ENCODE measurements around the gene ADAMTS6.
A peak's percentile ranks its signal among the peaks of the same experiment; 100 is the strongest.

ADAMTS6 gene

DNA sequence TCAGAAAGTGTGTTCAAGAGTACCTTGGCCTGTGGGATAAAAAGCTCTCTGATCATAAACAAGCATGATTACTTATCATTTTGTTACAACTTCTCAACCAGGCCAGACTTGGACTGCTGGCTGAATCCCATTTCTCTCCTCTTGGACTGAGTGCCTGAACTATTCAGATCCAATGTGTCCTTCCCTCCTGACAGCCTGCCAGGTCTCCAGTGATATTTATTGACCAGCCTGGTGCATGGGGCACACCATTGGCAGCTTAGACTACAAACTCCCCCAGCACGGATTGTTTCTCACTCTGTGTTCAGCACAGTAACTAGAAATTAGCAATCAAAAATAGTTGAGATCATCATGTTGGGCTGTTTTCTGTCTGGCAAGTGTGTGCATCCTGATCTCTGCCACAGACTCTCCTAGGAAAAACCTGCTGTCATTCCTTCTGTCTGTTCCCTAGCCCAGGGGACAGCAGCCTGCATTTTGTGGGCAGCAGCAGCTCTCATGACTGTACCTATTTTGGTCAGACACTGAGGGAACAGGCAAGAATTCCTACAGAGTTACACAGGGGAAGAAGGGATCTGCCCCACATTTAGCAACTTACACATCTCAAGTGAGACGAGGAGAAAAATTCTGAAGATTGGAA, 348.1 kb downstream of the ADAMTS6 start:
- no peak for DNase-seq

GRCh38 chr5:65132386-65132785, 349.3 kb downstream of the ADAMTS6 start:
- no peak for DNase-seq

DNA sequence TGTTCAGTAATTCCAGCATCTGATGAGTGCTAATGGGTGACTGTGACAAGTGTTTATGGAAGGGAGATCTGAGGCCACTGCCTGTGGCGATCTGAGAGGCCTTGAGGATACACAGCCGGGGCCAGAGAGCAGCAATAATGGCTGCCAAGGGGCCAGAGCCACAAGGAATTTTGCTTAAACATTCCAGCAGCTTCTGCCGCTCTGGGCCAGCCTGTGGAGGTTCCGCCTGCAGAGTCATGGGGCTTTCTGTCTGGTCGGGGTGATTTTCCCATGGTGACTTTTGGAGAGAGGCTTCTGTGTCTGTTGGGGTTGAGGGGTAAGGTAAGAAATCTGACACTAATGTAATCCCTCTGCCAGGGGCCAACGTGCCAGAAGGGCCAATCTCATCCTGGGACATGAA, 353.5 kb downstream of the ADAMTS6 start:
- no peak for DNase-seq

DNA sequence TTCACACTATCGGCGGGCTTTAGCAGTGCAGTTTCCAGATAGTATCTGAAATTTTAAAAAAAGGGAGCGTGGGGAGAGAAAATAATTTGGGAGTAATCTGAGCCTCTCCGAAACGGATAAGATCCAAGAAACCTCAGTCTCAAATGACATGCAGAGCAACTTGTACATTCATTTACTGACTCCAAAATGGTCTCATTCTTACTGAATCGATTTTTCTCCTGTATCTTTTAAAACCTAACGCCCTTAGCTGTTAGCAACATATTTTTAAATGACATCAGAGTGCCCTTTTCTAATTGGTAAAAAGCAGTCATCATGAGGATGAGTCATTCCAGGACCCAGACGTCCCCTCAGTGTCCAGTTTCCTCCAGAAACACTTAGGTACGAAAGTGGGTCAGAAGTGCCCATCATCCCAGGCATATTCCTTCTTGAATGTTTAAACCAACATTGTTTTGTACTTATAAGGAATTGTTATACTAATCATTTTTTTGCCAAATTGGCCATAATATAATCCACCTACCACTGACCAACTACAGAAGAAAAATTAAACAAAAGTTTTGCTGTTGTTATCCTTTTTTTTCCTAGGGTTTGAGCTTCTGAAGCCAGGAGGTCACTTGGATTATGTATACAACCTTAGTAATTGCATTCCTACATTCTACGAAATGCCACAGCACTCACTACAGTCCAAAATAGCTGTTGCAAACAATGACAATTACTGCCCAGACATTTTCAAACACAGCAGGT, 354.4 kb downstream of the ADAMTS6 start:
- DNase-seq: no peak

DNA sequence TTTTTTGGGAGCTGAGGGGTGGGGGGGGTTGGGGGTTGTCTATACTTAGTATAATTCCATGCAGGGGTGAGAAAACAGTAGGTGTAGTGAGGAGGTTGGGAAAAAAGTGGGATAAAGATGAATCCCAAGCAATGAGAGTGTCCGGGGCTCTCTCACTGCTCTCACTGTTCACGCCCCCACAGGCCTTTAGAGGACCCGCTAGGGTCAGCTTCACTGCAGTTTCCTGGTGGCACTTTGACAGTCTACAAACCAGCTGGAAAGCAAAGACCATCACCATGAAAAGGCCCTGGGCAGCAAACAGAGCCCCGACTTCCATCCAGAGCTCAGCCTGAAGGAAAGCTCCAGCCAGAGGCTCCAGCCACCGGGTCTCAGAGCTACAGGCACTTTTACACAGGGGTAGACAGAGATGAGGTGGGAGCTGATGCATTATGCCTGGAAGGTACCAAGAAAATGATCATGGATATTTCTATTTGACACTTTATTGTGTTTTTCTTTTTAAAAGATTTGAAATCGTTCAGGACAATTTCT, 355.1 kb downstream of the ADAMTS6 start:
- DNase-seq: no peak

DNA sequence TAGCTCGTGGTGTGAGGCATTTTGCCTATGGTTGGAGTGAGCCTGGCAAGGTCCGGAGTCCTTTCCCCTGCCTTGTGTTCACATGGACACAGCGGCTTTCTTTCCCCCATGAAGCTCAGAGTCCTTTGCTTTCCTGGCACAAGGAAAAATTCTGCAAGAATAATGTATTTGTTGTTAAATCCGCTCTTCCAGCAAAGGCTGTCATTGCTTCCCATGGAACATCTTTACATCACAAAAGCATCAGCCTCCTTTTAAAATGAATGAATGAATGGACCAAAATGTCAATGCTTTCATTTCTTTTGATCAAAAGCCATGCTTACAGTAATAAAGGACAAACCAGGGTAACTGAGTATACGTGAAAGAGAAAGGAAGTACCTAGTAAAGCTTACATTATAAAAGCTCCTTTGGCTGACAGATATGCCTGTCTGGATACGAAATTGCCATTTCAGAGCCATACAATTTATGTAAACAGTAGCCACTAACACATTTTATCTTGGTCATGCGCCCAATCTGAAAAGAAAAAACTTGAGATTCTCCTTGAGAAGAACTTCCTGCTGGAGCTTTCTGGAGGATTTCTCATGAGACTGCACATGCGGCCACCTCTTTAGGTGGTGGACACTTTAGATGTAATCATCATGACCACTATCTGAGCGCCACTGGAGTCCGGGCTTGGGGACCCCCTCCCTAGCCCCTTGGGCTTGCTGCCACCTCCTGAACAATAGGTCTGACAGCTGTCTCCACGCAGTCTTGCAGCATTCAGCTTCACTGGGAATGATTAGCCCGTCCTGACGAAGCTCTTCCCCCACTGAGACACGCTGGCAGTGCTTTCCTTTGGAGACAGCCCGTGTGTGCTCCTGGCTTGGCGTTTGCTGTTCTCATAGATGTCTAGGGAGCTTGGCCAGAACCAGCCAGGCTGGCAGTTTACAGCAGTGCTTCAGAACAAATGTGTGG, 355.9 kb downstream of the ADAMTS6 start:
- no peak for DNase-seq

DNA sequence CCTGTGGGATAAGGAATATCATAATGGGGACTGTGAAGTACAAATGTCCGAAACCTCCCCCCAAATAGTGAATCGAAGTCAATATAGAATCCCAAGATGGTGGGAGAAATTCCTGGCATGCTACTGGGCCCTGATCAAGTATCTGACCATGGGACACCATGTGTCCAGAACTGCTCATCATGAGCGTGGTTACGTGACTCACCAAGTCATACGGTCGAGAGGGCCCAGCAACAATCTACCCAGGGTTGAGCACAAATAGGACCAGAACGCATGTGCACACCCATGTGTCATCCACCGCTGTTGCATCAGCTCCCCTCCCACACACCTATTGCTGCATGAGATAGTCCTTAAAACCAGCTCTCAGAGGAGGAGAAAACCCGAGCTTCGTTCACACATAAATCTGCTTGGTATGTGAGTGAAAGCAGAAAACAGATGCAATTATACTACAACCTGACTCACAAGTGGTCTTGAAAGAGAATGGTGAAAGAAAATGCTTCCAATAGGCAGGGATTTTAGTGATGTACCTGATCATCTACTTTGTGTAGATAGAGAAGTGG, 359.8 kb downstream of the ADAMTS6 start:
- peak; percentile 51 for DNase-seq

DNA sequence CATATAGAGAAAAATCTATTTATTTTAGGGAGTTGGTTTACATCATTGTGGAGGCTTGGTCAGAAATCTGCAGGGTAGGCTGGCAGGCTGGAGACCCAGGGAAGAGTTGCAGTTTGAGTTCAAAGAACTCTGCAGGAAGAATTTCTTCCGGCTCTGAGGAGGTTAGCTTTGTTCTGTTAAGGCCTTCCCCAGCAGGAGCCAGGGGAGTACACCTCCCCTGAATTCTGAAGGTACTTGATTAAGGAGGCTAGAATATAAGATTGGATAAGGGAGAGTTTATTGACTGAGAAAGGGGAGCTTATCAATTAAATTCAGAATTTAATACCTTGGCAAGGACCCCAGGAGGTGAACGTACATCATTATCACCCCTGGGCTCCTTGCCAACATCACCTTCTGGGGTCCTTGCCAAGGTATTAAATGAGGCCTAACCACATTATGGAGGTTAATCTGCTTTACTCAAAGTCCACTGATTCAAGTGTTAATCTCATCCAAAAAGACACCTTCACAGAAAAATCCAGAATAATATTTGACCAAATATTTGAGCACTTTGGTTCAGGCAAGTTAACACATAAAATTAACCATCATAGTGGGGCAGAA, 361.3 kb downstream of the ADAMTS6 start:
- DNase-seq: no peak

- DNase-seq: no peak
These were observed 364.2 kb downstream of the ADAMTS6 start for GRCh38 chr5:65117525-65117924.

DNA sequence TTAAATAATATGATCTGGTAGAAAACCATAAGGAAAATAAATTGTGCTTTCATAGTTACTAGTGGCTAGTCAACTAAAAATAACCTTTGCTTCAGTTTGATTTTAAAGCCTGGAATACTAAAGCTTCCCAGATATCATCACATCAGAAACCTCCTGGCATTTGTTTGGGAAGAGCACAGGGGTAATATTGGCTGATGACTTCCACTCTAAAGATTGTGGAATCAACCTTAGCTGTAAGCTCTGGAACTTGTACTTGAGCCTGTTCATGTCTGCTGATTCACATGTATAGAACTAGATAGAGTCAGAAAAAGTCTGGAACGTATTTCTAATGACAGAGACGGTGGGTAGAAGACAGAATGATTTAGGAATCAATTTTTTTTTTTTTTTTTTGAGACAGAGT, 367.9 kb downstream of the ADAMTS6 start:
- no peak for DNase-seq

GRCh38 chr5:65111961-65112658, 369.6 kb downstream of the ADAMTS6 start:
- DNase-seq: no peak

- no peak for DNase-seq
These were observed 372.7 kb downstream of the ADAMTS6 start for GRCh38 chr5:65108786-65109743.

- DNase-seq: no peak
These were observed 376.4 kb downstream of the ADAMTS6 start for GRCh38 chr5:65105301-65105700.

DNA sequence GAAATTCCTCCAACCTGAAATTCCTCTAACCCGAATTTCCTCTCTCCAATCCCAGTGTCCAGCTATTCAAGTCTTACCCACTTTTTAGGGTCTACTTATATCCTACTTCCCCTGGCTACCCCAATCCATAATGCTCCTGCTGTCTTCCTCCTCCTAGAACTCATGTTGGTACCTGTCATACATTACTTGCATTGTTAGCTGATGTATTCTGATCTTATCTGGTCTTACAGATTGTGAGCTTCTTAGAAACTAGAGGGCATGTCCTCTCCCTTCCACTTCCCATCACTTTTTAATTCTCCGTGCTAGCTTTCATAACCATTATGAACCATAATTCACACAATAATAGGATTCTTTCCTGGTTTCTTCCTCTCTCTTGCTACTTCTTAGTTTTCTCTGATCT, 376.9 kb downstream of the ADAMTS6 start:
- DNase-seq: no peak

DNA sequence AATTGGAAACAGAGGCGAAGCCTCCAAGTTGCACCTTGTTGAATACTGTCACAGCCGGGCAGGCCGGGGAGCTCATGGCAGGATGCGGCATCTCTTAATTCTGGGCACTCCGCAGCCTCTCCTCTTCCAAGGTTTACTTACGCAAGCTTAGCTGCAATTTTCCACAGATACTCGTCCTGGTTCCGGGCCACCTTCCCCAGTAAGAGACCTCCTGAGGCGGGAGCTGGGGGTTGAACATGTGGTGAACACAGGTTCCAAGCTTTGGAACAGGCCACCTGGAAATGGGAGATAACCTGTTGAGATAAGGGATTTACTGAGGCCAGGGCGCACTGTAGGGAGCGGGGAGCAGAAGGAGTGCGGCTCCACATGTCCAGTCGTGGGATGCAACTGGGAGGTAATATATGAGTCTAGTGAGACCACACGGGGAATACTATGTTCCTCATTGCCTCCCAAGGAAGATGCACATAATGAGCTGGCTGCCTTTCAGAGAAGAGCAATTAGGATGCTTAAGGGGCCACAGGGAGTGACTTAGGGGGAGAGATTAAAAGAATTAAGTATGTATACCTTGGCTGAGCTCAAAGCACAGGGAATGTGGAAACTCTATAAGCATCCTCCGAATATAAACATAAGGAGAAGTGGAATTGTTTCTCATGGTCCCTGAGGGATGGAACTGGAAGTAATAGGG, 377.8 kb downstream of the ADAMTS6 start:
- DNase-seq: no peak

- peak; percentile 8 for DNase-seq
These were observed 378.6 kb downstream of the ADAMTS6 start for GRCh38 chr5:65102976-65103711.

GRCh38 chr5:65102371-65102975, 379.2 kb downstream of the ADAMTS6 start:
- no peak for DNase-seq

DNA sequence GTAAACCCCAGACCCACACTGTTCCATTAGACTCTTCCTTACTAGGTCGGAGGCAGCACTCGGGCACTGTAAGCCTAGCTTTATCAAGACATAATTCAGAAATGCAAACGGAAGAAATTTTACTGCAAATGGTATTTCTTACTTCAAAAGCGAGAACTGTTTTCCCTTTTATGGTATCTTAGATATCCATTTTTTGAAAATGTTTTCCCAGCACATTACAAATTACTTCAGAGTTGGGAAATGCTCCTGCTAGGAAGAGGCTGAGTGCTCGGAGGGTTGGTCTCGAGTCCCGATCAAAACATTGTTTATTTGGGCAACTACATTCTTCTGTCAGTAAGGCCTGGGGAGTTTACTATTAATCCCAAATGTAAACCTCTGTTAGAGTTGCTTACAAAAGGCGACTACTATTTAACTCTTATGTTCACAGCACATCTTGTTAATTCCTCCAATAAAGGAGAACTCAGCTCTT, 380.1 kb downstream of the ADAMTS6 start:
- DNase-seq: no peak

Measured in MV-4-11 (cell line).